AG10803 (cell line): ENCODE data around the gene SIRPB2.
A peak's percentile ranks its signal among the peaks of the same experiment; 100 is the strongest.

ENCODE experiments used
- DNase-seq: peaks from one replicate; pipeline ENCODE4 v3.0.0; 2010; ENCODE audit warnings: low read depth
- H3K4me3 ChIP-seq: 2 replicates; pipeline ENCODE4 v1.5.1; 2011; ENCODE audit warnings: mild to moderate bottlenecking, low read length, control low read depth
- TF ChIP-seq, protein P1 (sequence below): conservative IDR thresholded peaks from 2 replicates; pipeline ENCODE4 v1.5.1; 2011; ENCODE audit warnings: mild to moderate bottlenecking, low read length, control low read depth, inconsistent platforms

The SIRPB2 gene

DNA sequence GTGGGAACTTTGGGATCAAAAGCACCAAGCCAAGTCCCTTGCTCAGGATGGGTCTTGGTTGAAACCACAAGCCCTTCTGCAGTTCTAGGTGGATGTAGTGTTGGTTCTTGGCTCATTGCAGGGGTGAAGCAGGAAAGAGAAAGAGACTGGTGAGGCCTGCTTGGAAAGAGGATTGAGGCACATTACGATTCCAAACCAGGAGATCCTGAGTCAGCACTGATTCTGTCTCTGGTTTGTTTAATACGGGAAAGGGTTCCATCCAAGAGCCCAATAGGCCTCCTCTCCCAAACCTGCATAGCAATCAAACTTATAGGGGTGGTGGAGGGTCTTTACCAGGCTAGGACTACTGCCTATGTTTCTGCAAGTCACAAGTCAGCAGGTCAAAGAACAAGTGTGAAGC lies 48.9 kb downstream of the SIRPB2 start:
- TF ChIP-seq, protein P1, sequence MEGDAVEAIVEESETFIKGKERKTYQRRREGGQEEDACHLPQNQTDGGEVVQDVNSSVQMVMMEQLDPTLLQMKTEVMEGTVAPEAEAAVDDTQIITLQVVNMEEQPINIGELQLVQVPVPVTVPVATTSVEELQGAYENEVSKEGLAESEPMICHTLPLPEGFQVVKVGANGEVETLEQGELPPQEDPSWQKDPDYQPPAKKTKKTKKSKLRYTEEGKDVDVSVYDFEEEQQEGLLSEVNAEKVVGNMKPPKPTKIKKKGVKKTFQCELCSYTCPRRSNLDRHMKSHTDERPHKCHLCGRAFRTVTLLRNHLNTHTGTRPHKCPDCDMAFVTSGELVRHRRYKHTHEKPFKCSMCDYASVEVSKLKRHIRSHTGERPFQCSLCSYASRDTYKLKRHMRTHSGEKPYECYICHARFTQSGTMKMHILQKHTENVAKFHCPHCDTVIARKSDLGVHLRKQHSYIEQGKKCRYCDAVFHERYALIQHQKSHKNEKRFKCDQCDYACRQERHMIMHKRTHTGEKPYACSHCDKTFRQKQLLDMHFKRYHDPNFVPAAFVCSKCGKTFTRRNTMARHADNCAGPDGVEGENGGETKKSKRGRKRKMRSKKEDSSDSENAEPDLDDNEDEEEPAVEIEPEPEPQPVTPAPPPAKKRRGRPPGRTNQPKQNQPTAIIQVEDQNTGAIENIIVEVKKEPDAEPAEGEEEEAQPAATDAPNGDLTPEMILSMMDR = no peak
- DNase-seq = no peak
- H3K4me3 ChIP-seq = no peak overlapping the region

- DNase-seq = no peak
- H3K4me3 ChIP-seq = no peak overlapping the region
- TF ChIP-seq, protein P1 = no peak
These were observed 50.1 kb downstream of the SIRPB2 start for GRCh38 chr20:1441133-1441532.

GRCh38 chr20:1440024-1440423 lies 51.2 kb downstream of the SIRPB2 start:
- TF ChIP-seq, protein P1 = peak; percentile 36
- DNase-seq = peak; percentile 11
- no peak overlapping the region for H3K4me3 ChIP-seq

DNA sequence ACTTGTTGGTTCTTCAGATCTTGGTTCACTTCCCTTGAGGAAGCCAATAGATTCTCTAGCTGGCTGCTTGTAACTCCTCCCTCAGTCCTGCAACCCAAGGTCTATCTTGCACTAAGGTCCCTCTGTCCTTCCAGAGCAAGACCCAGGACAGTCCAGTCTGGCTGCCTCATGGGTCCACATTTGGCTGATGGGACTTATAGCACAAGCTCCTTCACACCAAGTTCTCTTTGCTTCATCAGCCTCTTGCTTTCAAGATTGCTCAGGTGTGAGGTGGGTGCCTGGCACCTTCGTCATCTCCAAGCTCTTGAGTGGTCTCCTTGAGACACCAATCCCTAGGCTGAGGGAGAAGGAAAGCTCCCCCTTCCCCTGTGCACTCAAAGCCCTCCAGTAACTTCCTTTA lies 52.9 kb downstream of the SIRPB2 start:
- no peak for DNase-seq
- no peak overlapping the region for H3K4me3 ChIP-seq
- TF ChIP-seq, protein P1 = no peak

GRCh38 chr20:1437235-1437904 lies 53.9 kb downstream of the SIRPB2 start:
- TF ChIP-seq, protein P1 = peak; percentile 94
- H3K4me3 ChIP-seq = no peak overlapping the region
- peak; percentile 79 for DNase-seq

DNA sequence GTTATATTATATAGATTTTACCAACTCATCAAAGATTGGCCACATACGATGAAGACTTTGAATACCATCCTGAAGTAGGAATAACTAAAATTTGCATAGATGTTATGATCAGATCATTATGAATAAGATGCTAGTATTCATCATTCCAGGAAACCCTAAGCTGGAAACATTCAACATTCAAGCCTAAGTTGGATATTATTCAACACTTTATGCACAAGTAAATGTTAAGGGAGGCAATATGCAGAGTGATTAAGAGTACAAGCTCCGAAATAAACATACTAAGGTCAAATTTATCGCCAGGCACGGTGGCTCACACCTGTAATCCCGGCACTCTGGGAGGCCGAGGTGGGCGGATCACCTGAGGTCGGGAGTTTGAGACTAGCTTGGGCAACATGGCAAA lies 55.0 kb downstream of the SIRPB2 start:
- no peak for DNase-seq

GRCh38 chr20:1435337-1435699 lies 55.9 kb downstream of the SIRPB2 start:
- TF ChIP-seq, protein P1 = no peak
- no peak for DNase-seq

More for the DNA sequence above, 55.0 kb downstream of the SIRPB2 start:
- no peak overlapping the region for H3K4me3 ChIP-seq
- TF ChIP-seq, protein P1 = no peak

More at GRCh38 chr20:1435337-1435699, 55.9 kb downstream of the SIRPB2 start:
- H3K4me3 ChIP-seq = no peak overlapping the region
